GM08714 (cell line): ENCODE results near the gene SH3PXD2A.

Experiments used
- H3K4me3 ChIP-seq: fragments of 200-500 bp; sonication (Bioruptor generic); 2 replicates; pipeline ENCODE4 v1.5.1; 2014; ENCODE audit warnings: mild to moderate bottlenecking, low read length, inconsistent platforms
- ZNF274 ChIP-seq: IDR thresholded peaks from 2 replicates; pipeline ENCODE4 v1.6.1; 2012; ENCODE audit warnings: mild to moderate bottlenecking, low read depth, low read length

The SH3PXD2A gene

DNA sequence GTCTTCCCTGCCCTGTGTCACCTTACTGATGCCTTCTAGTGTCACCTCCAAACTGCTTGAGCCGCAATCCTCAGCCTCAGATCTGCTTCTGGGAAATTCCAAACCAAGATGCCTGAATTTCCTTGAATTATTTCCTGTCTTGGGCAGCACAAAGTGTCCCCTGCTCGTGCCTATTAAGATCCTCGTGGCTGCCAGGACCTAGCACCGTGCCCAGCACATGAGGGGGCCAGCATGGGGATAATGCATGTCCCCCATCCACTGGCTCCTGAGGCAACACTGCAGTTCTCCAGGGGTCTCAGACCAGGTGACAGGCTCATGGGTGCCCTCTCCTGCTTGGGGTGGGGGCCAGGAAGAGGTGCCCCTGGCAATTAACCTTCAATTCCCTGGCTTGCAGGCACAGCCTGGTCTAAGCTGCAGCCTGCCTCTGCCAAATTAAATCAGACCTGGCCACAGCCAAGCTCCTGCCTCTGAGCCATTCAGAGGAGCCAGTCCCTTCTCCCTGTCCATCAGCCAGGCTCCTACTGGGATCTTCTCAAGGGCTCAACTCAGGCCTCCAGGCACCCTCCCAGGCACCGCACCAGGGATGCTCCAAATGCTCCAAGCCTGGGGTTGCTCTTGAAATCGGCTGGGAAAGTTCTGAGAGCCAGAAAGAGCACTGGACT is 146.6 kb downstream of the SH3PXD2A start:
- H3K4me3 ChIP-seq = no peak overlapping the region
- TF ChIP-seq ZNF274 = no peak

DNA sequence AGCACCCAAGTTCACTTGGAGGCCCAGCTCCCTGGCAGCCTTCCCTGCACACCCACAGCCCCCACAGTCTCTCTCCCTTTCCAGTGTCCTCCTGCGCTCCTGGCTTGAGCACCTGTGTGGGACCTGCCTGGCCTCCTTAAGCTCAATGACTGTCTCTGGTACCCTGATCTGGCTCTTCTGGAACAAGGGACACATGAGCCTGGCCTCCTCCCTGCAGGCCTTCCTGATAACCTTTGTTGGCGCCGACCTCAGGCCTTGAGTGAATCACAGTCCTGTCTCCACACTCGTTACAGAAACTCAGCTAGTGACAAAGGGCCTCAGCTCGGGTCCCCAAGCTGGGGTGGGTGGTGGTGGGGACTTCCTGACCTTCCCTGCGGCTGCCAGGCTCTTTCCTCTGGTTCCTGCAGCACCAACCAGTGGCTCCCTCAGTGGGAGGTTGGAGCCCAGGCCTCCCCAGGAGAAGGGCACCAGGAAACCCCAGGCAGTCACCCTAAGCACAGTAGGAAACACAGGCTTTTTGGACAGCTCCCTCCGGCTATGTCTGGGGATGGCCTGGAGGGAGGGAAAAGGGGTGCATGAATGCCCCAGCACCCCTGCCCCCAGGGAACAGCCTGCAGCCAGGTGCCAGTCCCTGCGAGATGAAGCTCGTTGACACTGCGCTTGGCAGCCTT is 147.3 kb downstream of the SH3PXD2A start:
- TF ChIP-seq ZNF274 = no peak
- H3K4me3 ChIP-seq = no peak overlapping the region

DNA sequence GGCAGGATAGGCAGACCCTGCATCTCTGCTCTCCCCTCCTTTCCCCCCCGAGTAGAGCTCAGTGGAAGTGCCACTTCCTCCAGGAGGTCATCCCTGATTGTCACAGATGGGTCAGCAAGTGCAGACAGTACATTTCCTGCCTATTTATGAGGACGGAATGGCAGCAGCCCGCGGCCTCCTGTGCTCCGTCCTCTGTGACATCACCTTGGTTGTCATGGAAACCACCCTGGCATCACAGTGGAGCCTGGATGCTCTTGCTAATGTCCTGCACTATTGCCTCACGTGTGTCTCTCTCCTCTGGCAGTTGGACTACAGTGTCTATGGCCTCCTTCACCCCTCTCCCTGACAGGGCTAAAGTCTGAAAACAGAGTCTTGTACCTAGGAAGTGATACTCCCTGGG is 148.6 kb downstream of the SH3PXD2A start:
- no peak for TF ChIP-seq ZNF274
- H3K4me3 ChIP-seq = no peak overlapping the region

DNA sequence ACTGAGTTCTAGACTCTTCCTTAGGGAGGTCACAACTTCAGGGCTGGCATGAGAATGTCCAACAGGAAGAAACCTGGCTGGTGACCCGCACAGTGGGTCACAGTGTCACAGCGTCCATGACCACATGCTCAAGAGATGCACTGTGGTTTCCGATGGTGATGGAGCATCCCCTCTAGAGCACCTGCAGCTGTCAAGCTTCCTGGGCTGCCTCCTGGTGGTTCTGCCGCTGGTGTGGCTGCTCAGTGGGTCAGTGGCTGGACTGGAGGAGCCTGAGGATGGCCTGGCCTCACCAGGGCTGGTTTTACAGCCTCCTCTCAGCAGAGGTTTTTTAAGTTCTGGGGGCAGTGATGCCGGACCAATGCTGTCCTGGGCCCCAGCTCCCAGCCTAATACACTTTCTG is 149.3 kb downstream of the SH3PXD2A start:
- no peak overlapping the region for H3K4me3 ChIP-seq
- TF ChIP-seq ZNF274 = no peak

DNA sequence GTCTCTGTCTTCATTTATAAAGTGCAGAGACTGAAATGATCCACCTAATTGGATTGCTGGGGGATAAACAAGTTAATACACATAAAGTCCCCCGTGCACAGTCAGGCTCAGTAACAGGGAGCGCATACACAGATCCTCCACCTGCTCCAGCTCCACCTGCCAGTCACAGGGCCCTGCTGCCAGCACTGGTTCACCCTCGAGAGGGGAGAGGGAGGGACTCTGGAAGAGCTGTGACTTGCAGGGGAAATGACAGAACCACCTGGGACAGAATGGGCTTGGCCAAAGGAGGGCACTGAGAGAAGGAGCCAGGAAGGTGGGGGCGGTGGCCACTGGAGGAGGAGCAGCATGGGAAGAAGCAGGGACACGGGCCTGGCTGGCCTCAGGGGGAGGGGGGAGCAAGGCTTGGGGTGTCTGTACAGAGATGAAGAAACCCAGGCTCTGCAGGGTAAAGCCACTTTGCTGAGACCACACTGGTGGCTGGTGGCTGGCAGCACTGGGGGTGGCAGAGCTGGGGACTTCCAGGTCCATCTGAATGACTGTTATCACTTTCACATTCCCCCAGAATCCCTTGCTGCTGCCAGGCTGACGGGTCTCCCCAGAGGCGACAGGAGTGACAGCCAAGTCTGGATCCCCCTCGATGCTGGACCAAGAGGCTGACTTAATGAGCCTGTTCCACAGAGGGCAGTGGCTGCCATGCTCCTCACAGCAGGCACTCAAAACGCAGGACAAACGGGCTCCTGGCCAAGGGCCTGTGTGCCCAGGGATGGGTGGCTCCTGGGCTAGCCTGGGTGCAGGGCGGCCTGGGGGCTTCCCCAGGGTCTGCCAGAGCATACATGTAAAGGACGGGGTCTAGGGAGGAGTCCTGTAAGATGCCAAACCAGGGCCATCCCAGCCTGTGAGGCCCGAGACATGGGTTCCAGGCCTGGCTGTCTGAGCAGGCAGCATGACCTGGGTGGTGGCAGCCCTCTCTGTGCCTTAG is 151.1 kb downstream of the SH3PXD2A start:
- H3K4me3 ChIP-seq = no peak overlapping the region
- no peak for TF ChIP-seq ZNF274

DNA sequence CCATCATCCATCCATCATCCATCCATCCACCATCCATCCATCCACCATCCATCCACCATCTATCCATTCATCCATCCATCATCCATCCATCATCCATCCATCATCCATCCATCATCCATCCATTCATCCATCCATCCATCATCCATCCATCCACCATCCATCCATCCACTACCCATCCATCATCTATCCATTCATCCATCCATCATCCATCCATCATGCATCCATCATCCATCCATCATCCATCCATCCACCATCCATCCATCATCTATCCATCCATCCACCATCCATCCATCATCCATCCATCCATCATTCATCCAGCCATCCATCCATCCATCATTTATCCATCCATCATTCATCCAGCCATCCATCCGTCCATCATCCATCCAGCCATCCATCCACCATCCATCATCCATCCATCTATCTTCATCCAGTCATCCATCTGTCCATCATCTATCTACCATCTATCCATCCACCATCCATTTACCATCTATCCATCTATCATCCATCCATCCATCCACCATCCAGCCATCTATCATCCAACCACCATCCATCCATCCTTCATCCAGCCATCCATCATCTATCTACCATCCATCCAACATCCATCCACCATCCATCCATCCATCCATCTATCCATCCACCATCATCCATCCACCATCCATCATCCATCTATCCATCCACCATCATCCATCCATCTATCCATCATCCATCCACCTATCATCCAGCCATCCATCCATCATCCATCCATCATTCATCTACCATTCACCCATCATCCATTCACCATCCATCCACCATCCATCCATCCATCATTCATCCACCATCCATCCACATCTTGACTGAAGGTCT is 153.8 kb downstream of the SH3PXD2A start:
- no peak overlapping the region for H3K4me3 ChIP-seq
- TF ChIP-seq ZNF274 = no peak

DNA sequence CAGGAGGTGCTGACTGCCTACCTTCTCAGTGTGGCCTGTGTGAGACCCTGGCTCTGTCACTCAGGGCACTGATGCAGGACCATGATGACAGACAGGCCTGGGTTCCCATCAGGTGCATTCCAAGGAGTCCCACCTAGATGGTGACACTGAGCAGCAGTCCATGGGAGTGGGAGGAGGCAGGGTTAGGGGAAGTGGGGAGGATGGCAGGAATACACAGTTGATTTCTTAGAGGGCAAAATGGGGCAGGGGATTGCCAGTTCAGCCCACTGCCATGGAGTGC is 155.0 kb downstream of the SH3PXD2A start:
- no peak overlapping the region for H3K4me3 ChIP-seq
- no peak for TF ChIP-seq ZNF274

DNA sequence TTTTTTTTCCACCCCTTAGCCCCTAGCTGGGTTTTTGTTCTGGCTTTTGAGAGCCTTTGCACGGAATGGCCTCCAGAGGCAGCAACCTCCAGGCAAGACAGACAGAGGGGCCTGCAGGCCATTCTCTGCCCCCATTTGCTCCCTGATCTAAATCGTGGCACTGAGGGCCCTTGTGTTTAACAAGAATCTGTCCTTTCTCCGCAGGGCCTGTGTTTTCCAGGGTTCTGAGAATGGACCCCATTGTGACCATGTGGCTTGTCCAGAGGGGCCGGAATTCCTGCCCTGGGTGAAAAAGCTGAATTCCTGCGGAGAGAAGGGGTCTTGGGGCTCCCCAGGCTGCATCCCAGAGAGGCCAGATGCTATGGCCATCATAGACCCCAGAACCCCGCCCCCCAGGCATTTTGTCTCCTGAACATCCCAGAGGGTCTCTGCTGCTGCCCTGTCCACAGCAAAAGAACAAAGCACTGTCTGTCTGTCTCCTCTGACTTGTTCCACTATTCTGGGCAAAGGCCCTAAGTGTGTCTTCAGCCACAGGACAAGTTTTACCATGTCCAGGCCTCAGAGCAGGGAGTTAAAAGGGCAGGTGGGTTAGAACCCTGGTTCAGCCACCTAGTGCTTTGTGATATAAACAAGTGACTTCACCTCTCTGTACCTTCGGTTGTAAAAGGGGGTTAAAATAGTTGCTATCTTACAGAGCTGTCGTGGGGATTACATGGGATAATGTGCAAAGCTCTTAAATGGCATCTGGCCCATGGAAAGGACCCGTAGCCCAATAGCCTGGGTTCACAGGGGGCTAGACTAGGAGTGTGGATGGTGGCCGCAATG is 155.6 kb downstream of the SH3PXD2A start:
- no peak for TF ChIP-seq ZNF274

DNA sequence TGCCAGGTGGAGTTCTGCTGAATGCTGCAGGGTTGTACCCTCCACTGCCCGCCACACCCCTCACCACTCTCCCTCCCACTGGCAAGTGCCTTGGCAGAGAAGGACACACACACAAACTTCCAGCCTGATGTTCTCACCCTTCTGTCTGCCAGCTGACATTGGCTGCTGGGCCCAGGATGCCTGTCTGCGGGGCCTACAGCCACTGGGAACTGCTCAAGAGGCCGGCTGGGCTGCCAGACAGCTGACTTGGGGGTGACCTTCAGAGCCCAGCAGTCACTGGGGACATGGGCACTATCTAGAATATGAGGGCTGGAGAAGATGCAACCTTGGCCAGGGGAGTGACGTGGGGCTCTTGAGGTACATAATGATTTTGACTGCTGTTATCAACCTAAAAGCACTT is 157.1 kb downstream of the SH3PXD2A start:
- no peak overlapping the region for H3K4me3 ChIP-seq
- TF ChIP-seq ZNF274 = no peak

More for the DNA sequence above, 155.6 kb downstream of the SH3PXD2A start:
- H3K4me3 ChIP-seq = no peak overlapping the region

DNA sequence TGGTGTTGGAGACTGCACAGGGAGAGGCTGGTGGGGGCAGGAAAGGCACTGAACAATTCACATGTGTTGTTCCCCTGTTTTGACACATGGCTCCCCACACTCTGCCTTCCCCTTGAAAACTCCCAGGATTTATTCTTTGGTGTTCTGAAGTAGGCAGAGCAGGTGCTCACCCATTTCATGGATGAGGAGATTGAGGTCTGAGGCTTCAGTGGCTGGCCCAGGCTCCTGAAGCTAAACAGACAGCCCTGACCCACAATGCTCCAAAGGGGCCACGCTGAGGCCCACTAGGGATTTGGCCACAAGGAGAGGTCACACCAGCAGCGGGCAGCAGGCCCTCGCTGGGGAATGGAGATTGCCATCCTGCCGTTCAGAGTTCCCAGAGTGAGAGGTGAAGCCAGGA is 157.6 kb downstream of the SH3PXD2A start:
- no peak for TF ChIP-seq ZNF274
- no peak overlapping the region for H3K4me3 ChIP-seq

DNA sequence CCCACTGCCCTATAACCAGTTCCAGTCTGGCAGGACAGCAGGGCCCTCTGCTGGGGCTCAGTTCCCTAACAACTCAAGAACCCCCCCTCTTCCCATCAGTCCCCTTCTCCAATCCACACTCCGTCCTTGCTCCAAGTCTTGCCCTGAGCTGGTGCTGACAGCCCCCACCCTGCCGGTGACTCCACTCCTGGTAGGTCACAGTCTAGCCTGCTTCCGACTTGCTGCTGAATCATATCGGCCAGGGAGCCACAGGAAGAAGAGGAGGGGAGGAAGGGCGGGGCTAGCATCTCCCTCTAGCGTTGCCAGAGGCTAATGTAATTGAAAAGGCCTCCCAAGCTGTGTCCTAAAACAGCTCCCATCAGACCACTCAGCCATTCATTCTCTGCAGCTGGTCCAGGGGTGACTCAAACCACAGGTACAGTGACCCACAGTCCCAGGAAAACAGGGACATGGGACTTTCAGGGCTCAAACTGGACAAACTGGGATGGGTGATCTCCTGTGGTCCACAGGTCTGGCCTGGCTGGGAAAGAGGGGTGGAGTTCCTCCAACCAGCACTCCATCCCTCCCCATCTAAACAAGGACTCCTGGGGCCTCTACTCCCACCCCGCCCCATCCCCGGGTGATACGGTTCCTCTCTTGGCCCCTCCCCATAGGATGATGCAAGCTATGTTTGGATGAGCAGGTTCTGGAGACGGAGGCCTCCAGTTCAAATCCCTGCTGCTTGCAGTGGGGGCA is 158.8 kb downstream of the SH3PXD2A start:
- H3K4me3 ChIP-seq = no peak overlapping the region
- no peak for TF ChIP-seq ZNF274

DNA sequence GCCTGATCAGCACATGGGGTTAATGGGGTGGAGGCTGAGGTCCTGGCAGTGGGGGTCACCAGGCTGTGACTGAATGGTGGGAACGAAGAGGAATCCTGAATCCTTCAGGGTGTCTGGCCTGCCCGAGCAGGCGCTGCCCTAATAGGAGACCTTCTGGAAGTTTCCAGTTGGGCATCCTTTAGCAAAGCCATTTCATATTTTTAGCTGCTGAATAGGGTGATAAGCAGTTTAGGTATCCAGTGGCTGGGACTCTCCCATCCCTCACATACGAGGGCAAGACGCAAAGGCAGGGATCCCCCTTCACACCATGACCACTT is 159.3 kb downstream of the SH3PXD2A start:
- TF ChIP-seq ZNF274 = no peak
- no peak overlapping the region for H3K4me3 ChIP-seq

DNA sequence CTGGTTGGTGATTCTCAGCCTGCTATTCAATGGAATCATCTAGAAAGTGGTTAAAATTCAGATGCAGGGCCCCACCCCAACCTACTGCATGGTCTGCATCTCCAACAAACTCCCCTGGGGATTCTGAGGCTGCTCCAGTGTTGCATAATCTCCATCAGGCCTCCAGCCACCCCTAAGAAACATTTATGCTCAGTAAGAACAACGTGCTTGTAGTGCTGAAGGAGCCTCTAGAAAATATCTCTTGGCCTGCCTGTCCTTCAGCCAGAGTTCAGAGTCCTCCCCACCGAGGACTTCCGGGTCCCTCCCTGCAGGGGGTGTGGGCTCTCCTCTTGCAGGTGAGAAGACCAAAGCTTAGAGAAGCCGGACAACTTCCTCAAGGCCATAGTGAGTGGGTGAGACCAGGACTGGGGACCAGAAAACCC is 159.8 kb downstream of the SH3PXD2A start:
- no peak overlapping the region for H3K4me3 ChIP-seq
- TF ChIP-seq ZNF274 = no peak
